Measurements from ENCODE around the gene TIE1.

The TIE1 gene

GRCh38 chr1:43334453-43335205, 33.8 kb downstream of the TIE1 start:
- DNase-seq: no peak

GRCh38 chr1:43337588-43337987, 36.8 kb downstream of the TIE1 start, which contains the start of gene MPL:
TSS of gene MPL (plus strand) at chr1:43337818. CDS start at chr1:43337849, 31 bp downstream.
- DNase-seq: no peak

- DNase-seq: no peak
These were observed 37.2 kb downstream of the TIE1 start for GRCh38 chr1:43338001-43338400.

- no peak for DNase-seq
These were observed 38.9 kb downstream of the TIE1 start for GRCh38 chr1:43339584-43340232.

- no peak for DNase-seq
These were observed 39.8 kb downstream of the TIE1 start for GRCh38 chr1:43340559-43340958.

- DNase-seq: no peak
These were observed 43.6 kb downstream of the TIE1 start for GRCh38 chr1:43344267-43344850.

- DNase-seq: no peak
These were observed 44.3 kb downstream of the TIE1 start for GRCh38 chr1:43345120-43345519.

GRCh38 chr1:43346636-43347035, 45.9 kb downstream of the TIE1 start:
- DNase-seq: no peak

GRCh38 chr1:43348343-43348808, 47.6 kb downstream of the TIE1 start:
- peak in 11 of 51 donors; percentile 26 to 76 (median 52) for DNase-seq

GRCh38 chr1:43348809-43349593, 48.2 kb downstream of the TIE1 start:
- peak in 43 of 51 donors; percentile 16 to 80 (median 54) for DNase-seq

GRCh38 chr1:43349594-43350306, 49.0 kb downstream of the TIE1 start:
- DNase-seq: peak in 3 of 51 donors; percentile 36 to 68 (median 42)

- no peak for DNase-seq
These were observed 50.2 kb downstream of the TIE1 start for GRCh38 chr1:43350976-43351375.

GRCh38 chr1:43351421-43352350, 50.9 kb downstream of the TIE1 start:
- no peak for DNase-seq

GRCh38 chr1:43352351-43352705, 51.5 kb downstream of the TIE1 start:
- DNase-seq: no peak

GRCh38 chr1:43352881-43353280, 52.1 kb downstream of the TIE1 start:
- DNase-seq: no peak

GRCh38 chr1:43354471-43354870, 53.7 kb downstream of the TIE1 start:
- no peak for DNase-seq

- DNase-seq: no peak
These were observed 54.2 kb downstream of the TIE1 start for GRCh38 chr1:43354936-43355335.

GRCh38 chr1:43357251-43357650, 56.5 kb downstream of the TIE1 start:
- DNase-seq: no peak

GRCh38 chr1:43358121-43358745, 57.5 kb downstream of the TIE1 start:
- peak in 4 of 51 donors; percentile 29 to 74 (median 54) for DNase-seq
